WTC11 (cell line): ENCODE data around the gene GPD1. TPM values are rescaled to one million over a fixed set of nuclear protein-coding genes. Genes with fewer than 3 reads are reported as not detected.

Experiments
- ATAC-seq: fragments of 200-7000 bp; cut with Tn5 transposase; 2 replicates; pipeline ENCODE4 v1.10.0; 2021; ENCODE audit warnings: mild to moderate bottlenecking, moderate library complexity
- CTCF ChIA-PET: fragments of 300-600 bp; sonication (Branson Sonifier 250); formaldehyde crosslinking; loops from one replicate; lab custom pipeline; 2021; ENCODE audit warnings: antibody characterized with exemption; lab: Charles Lee
- POLR2A ChIA-PET: fragments of 350-600 bp; sonication (Branson Sonifier 250); formaldehyde crosslinking; loops from one replicate; lab custom pipeline; 2021; ENCODE audit warnings: antibody characterized with exemption; lab: Charles Lee
- DNase-seq: peaks from one replicate; pipeline ENCODE4 v3.0.0; 2021; ENCODE audit warnings: low spot score
- H3K27ac Mint-ChIP-seq: 2 replicates; pipeline ENCODE4 v1.8.0; 2021; ENCODE audit warnings: mixed read lengths
- H3K27me3 Mint-ChIP-seq: 2 replicates; pipeline ENCODE4 v1.8.0; 2021; ENCODE audit warnings: low read depth, mild to moderate bottlenecking, moderate library complexity, mixed read lengths
- H3K36me3 Mint-ChIP-seq: 2 replicates; pipeline ENCODE4 v1.8.0; 2021; ENCODE audit warnings: mixed read lengths
- H3K4me1 Mint-ChIP-seq: 2 replicates; pipeline ENCODE4 v1.8.0; 2022; ENCODE audit warnings: mixed read lengths
- H3K4me3 Mint-ChIP-seq: 2 replicates; pipeline ENCODE4 v1.8.0; 2021; ENCODE audit warnings: mild to moderate bottlenecking, moderate library complexity, mixed read lengths
- H3K9me3 Mint-ChIP-seq: 2 replicates; pipeline ENCODE4 v1.8.0; 2021; ENCODE audit warnings: mixed read lengths
- ATF1 ChIP-seq: sonication (generic); formaldehyde crosslinking; IDR thresholded peaks from 2 replicates; pipeline ENCODE4 v1.8.1; 2023; ENCODE audit warnings: mild to moderate bottlenecking, moderate library complexity, missing genetic modification reagents
- ATF6 ChIP-seq: sonication (generic); formaldehyde crosslinking; IDR thresholded peaks from 2 replicates; pipeline ENCODE4 v1.8.1; 2023; ENCODE audit warnings: mild to moderate bottlenecking, missing genetic modification reagents
- CBFB ChIP-seq: sonication (generic); formaldehyde crosslinking; IDR thresholded peaks from 2 replicates; pipeline ENCODE4 v1.8.1; 2022; ENCODE audit warnings: mild to moderate bottlenecking, low read depth, missing genetic modification reagents
- ELF4 ChIP-seq: sonication (generic); formaldehyde crosslinking; IDR thresholded peaks from 2 replicates; pipeline ENCODE4 v1.8.1; 2022; ENCODE audit warnings: low read depth, mild to moderate bottlenecking, moderate library complexity, missing genetic modification reagents
- ESRRA ChIP-seq: sonication (generic); formaldehyde crosslinking; IDR thresholded peaks from 2 replicates; pipeline ENCODE4 v1.8.1; 2022; ENCODE audit warnings: mild to moderate bottlenecking, missing genetic modification reagents, borderline replicate concordance
- FOXP4 ChIP-seq: sonication (generic); formaldehyde crosslinking; IDR thresholded peaks from 2 replicates; pipeline ENCODE4 v1.8.0; 2022; ENCODE audit warnings: mild to moderate bottlenecking, missing genetic modification reagents
- KAT7 ChIP-seq: sonication (generic); formaldehyde crosslinking; IDR thresholded peaks from 2 replicates; pipeline ENCODE4 v1.8.1; 2023; ENCODE audit warnings: missing genetic modification reagents, mild to moderate bottlenecking, borderline replicate concordance
- MAX ChIP-seq: sonication (generic); formaldehyde crosslinking; IDR thresholded peaks from 2 replicates; pipeline ENCODE4 v1.8.0; 2022; ENCODE audit warnings: mild to moderate bottlenecking, missing genetic modification reagents
- NFATC4 ChIP-seq: fragments of 250-450 bp; sonication (Bioruptor Pico); IDR thresholded peaks from 2 replicates; pipeline ENCODE4 v1.9.0; 2021; ENCODE audit warnings: mild to moderate bottlenecking
- NFE2L1 ChIP-seq: sonication (generic); formaldehyde crosslinking; IDR thresholded peaks from 2 replicates; pipeline ENCODE4 v1.8.1; 2023; ENCODE audit warnings: missing genetic modification reagents
- RORB ChIP-seq: fragments of 250-450 bp; sonication (Bioruptor Pico); IDR thresholded peaks from 2 replicates; pipeline ENCODE4 v1.9.0; 2021; ENCODE audit warnings: mild to moderate bottlenecking
- SMAD3 ChIP-seq: sonication (generic); formaldehyde crosslinking; IDR thresholded peaks from 2 replicates; pipeline ENCODE4 v1.8.0; 2022; ENCODE audit warnings: missing genetic modification reagents, mild to moderate bottlenecking, borderline replicate concordance
- SMAD4 ChIP-seq: sonication (generic); formaldehyde crosslinking; IDR thresholded peaks from 2 replicates; pipeline ENCODE4 v1.8.0; 2022; ENCODE audit warnings: mild to moderate bottlenecking, missing genetic modification reagents
- SOX15 ChIP-seq: fragments of 250-450 bp; sonication (Bioruptor Pico); IDR thresholded peaks from 2 replicates; pipeline ENCODE4 v1.9.0; 2021; ENCODE audit warnings: mild to moderate bottlenecking
- TEAD4 ChIP-seq: sonication (generic); formaldehyde crosslinking; IDR thresholded peaks from 2 replicates; pipeline ENCODE4 v1.8.0; 2022; ENCODE audit warnings: mild to moderate bottlenecking, missing genetic modification reagents
- ZNF317 ChIP-seq: sonication (generic); formaldehyde crosslinking; IDR thresholded peaks from 2 replicates; pipeline ENCODE4 v1.8.1; 2023; ENCODE audit warnings: low read depth, mild to moderate bottlenecking, moderate library complexity, missing genetic modification reagents, borderline replicate concordance
- total RNA-seq: library from RNA; stranded (reverse); gene quantifications from 3 replicates; pipeline ENCODE4 v1.2.3, GENCODE V29; 2021
- TF ChIP-seq, protein P1 (sequence below): sonication (generic); formaldehyde crosslinking; IDR thresholded peaks from 2 replicates; pipeline ENCODE4 v1.8.1; 2022; ENCODE audit warnings: mild to moderate bottlenecking, missing genetic modification reagents, moderate library complexity, borderline replicate concordance
- TF ChIP-seq, protein P2 (sequence below): sonication (generic); formaldehyde crosslinking; IDR thresholded peaks from 2 replicates; pipeline ENCODE4 v1.8.1; 2023; ENCODE audit warnings: mild to moderate bottlenecking, missing genetic modification reagents, moderate library complexity
- TF ChIP-seq, protein P3 (sequence below): sonication (generic); formaldehyde crosslinking; IDR thresholded peaks from 2 replicates; pipeline ENCODE4 v1.8.1; 2023; ENCODE audit warnings: mild to moderate bottlenecking, moderate library complexity, missing genetic modification reagents
- TF ChIP-seq, protein P4 (sequence below): fragments of 250-450 bp; sonication (Bioruptor Pico); conservative IDR thresholded peaks from 2 replicates; pipeline ENCODE4 v1.9.0; 2021; ENCODE audit warnings: mild to moderate bottlenecking

The GPD1 gene
- total RNA-seq, 1 experiment from 2014 or later = 0.77 TPM

GRCh38 chr12:50099302-50100008 is 4.4 kb upstream of the GPD1 start:
- ChIA-PET CTCF (interaction anchor here (4.8 kb wide), 1 partner anchor 12 kb away, joined by 165 read pairs; the partner anchor contains the start of gene COX14), POLR2A (interaction anchor here (0.8 to 1.0 kb wide), 2 partner anchors 11 to 12 kb away, joined by 3 to 5 read pairs; partner anchors contain the start of gene COX14)
- H3K4me3 Mint-ChIP-seq = no peak overlapping the region
- no peak for DNase-seq
- TF ChIP-seq MAX (CRISPR knock-in tag) (no peak), ZNF317 (CRISPR knock-in tag) (no peak), ESRRA (no peak), SOX15 (no peak), ELF4 (CRISPR knock-in tag) (no peak), TEAD4 (CRISPR knock-in tag) (no peak), KAT7 (CRISPR knock-in tag) (no peak), ATF1 (no peak), SMAD4 (CRISPR knock-in tag) (no peak), FOXP4 (CRISPR knock-in tag) (no peak), NFATC4 (no peak), CBFB (CRISPR knock-in tag) (no peak), RORB (CRISPR knock-in tag) (no peak), NFE2L1 (CRISPR knock-in tag) (no peak), ATF6 (no peak), SMAD3 (no peak)
- TF ChIP-seq, protein P1, sequence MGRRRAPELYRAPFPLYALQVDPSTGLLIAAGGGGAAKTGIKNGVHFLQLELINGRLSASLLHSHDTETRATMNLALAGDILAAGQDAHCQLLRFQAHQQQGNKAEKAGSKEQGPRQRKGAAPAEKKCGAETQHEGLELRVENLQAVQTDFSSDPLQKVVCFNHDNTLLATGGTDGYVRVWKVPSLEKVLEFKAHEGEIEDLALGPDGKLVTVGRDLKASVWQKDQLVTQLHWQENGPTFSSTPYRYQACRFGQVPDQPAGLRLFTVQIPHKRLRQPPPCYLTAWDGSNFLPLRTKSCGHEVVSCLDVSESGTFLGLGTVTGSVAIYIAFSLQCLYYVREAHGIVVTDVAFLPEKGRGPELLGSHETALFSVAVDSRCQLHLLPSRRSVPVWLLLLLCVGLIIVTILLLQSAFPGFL (CRISPR knock-in tag) = no peak
- TF ChIP-seq, protein P2, sequence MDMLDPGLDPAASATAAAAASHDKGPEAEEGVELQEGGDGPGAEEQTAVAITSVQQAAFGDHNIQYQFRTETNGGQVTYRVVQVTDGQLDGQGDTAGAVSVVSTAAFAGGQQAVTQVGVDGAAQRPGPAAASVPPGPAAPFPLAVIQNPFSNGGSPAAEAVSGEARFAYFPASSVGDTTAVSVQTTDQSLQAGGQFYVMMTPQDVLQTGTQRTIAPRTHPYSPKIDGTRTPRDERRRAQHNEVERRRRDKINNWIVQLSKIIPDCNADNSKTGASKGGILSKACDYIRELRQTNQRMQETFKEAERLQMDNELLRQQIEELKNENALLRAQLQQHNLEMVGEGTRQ (CRISPR knock-in tag) = no peak
- TF ChIP-seq, protein P3, sequence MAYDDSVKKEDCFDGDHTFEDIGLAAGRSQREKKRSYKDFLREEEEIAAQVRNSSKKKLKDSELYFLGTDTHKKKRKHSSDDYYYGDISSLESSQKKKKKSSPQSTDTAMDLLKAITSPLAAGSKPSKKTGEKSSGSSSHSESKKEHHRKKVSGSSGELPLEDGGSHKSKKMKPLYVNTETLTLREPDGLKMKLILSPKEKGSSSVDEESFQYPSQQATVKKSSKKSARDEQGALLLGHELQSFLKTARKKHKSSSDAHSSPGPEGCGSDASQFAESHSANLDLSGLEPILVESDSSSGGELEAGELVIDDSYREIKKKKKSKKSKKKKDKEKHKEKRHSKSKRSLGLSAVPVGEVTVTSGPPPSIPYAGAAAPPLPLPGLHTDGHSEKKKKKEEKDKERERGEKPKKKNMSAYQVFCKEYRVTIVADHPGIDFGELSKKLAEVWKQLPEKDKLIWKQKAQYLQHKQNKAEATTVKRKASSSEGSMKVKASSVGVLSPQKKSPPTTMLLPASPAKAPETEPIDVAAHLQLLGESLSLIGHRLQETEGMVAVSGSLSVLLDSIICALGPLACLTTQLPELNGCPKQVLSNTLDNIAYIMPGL (CRISPR knock-in tag) = no peak
- TF ChIP-seq, protein P4, sequence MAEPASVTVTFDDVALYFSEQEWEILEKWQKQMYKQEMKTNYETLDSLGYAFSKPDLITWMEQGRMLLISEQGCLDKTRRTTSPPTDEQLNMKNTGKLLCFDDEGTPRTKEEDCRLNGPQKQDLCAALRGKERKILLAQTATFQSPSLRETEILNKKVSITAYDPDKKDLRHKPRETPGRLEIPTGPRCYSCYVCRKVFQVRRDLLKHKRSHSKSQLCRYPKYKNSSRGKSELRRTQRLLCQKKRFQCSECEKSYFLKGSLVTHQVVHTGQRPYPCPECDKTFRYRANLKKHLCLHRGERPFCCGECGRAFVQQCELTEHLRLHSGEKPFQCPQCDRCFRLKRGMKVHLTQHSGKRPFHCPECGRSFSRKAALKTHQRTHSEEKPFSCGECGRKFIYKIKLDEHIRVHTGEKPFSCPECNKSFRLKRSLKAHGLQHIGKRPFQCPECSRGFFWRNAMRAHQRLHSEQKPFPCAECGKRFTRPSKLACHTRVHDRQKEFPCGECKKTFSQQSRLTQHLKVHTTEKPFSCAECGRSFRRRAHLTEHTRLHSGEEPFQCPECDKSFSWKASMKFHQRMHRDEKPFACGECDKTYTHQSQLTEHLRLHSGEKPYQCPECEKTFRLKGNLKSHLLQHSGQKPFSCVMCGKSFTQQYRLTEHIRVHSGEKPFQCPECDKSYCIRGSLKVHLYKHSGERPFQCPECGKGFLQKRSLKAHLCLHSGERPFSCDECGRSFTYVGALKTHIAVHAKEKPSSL (CRISPR knock-in tag) = no peak
- H3K27ac Mint-ChIP-seq = no peak overlapping the region
- no peaks in the 10 kb centered on the region for H3K9me3 Mint-ChIP-seq
- peaks cover 67% of the 10 kb centered on the region for H3K36me3 Mint-ChIP-seq
- peaks cover 30% of the 10 kb centered on the region for H3K4me1 Mint-ChIP-seq
- no peak for ATAC-seq
- no peaks in the 10 kb centered on the region for H3K27me3 Mint-ChIP-seq
